Mesenchymal stem cell (in vitro differentiated cells and primary cell): ENCODE results near the gene ANKFN1.

Experiments used
- DNase-seq: peaks from one replicate; pipeline ENCODE4 v3.0.0-alpha.2; 2013
- H2AFZ ChIP-seq: one replicate; pipeline ENCODE4 v1.6.1; 2013; ENCODE audit warnings: low read depth, mild to moderate bottlenecking, control low read depth, inconsistent platforms, low read length, moderate library complexity
- H2AK5ac ChIP-seq: 2 replicates; pipeline ENCODE4 v1.6.1; 2013; ENCODE audit warnings: low read length, moderate library complexity, mild to moderate bottlenecking, inconsistent platforms; ENCODE audit not compliant: severe bottlenecking
- H2BK120ac ChIP-seq: one replicate; pipeline ENCODE4 v1.6.1; 2013; ENCODE audit warnings: low read depth, mild to moderate bottlenecking, inconsistent platforms, low read length, moderate library complexity
- H2BK12ac ChIP-seq, 2 experiments: one replicate each; pipeline ENCODE4 v1.6.1; 2013; ENCODE audit warnings: inconsistent platforms in 2 of 2, low read length in 2 of 2, mild to moderate bottlenecking in 2 of 2, moderate library complexity in 2 of 2, control low read depth in 1 of 2
- H2BK15ac ChIP-seq: one replicate; pipeline ENCODE4 v1.6.1; 2013; ENCODE audit warnings: mild to moderate bottlenecking, low read depth, inconsistent platforms; ENCODE audit not compliant: poor library complexity, severe bottlenecking
- H2BK5ac ChIP-seq: 2 replicates; pipeline ENCODE4 v1.6.1; 2013; ENCODE audit warnings: low read depth, mild to moderate bottlenecking, low read length, control low read depth, inconsistent platforms; ENCODE audit not compliant: poor library complexity, severe bottlenecking
- H3K14ac ChIP-seq, 2 experiments: one replicate each; pipeline ENCODE4 v1.6.1; 2013; ENCODE audit warnings: inconsistent platforms in 2 of 2, low read length in 2 of 2, control low read depth in 1 of 2, mild to moderate bottlenecking in 1 of 2, moderate library complexity in 1 of 2
- H3K18ac ChIP-seq, 2 experiments: one replicate each; pipeline ENCODE4 v1.6.1; 2013; ENCODE audit warnings: inconsistent platforms in 2 of 2, low read length in 2 of 2, control low read depth in 1 of 2, low read depth in 1 of 2, mild to moderate bottlenecking in 1 of 2
- H3K23ac ChIP-seq, 2 experiments: one replicate each; pipeline ENCODE4 v1.6.1; 2013; ENCODE audit warnings: inconsistent platforms in 2 of 2, low read length in 2 of 2, mild to moderate bottlenecking in 2 of 2, moderate library complexity in 2 of 2, control low read depth in 1 of 2
- H3K27ac ChIP-seq: 2 replicates; pipeline ENCODE4 v1.5.1; 2013; ENCODE audit warnings: mild to moderate bottlenecking, moderate library complexity, low read length, control low read depth, inconsistent platforms; ENCODE audit not compliant: poor library complexity, severe bottlenecking
- H3K27me3 ChIP-seq, 2 experiments: 2 replicates each; pipeline versions ENCODE4 v1.6.1 to v1.7.0; 2013; ENCODE audit warnings: low read length in 2 of 2, mild to moderate bottlenecking in 2 of 2, moderate library complexity in 2 of 2, control low read depth in 1 of 2, inconsistent platforms in 1 of 2; ENCODE audit not compliant: control insufficient read depth in 1 of 2, insufficient read depth in 1 of 2
- H3K36me3 ChIP-seq, 2 experiments: 2 replicates each; pipeline versions ENCODE4 v1.6.1 to v1.7.0; 2013; ENCODE audit warnings: low read length in 2 of 2, control low read depth in 1 of 2, inconsistent platforms in 1 of 2, low read depth in 1 of 2, mild to moderate bottlenecking in 1 of 2; ENCODE audit not compliant: insufficient read depth in 2 of 2, control insufficient read depth in 1 of 2
- H3K4ac ChIP-seq, 2 experiments: one replicate each; pipeline ENCODE4 v1.6.1; 2013; ENCODE audit warnings: inconsistent platforms in 2 of 2, low read length in 2 of 2, mild to moderate bottlenecking in 2 of 2, moderate library complexity in 2 of 2, control low read depth in 1 of 2, low read depth in 1 of 2
- H3K4me1 ChIP-seq: 2 replicates; pipeline ENCODE4 v1.6.1; 2013; ENCODE audit warnings: low read depth, low read length, control low read depth; ENCODE audit not compliant: control insufficient read depth, insufficient read depth
- H3K4me2 ChIP-seq: 2 replicates; pipeline ENCODE4 v1.6.1; 2013; ENCODE audit warnings: low read length, mild to moderate bottlenecking, inconsistent platforms; ENCODE audit not compliant: poor library complexity, severe bottlenecking
- H3K4me3 ChIP-seq, 2 experiments: 2 replicates each; pipeline versions ENCODE4 v1.5.1 to v1.7.0; 2013; ENCODE audit warnings: low read length in 2 of 2, mild to moderate bottlenecking in 2 of 2, control low read depth in 1 of 2, low read depth in 1 of 2; ENCODE audit not compliant: insufficient read depth in 1 of 2
- H3K79me1 ChIP-seq: replicated peaks from 2 replicates; pipeline ENCODE4 v1.6.1; 2013; ENCODE audit warnings: mild to moderate bottlenecking, control low read depth, low read length, inconsistent platforms; ENCODE audit not compliant: poor library complexity, severe bottlenecking
- H3K9ac ChIP-seq: 2 replicates; pipeline ENCODE4 v1.7.0; 2013; ENCODE audit warnings: mild to moderate bottlenecking, low read length, moderate library complexity
- H3K9me3 ChIP-seq: 2 replicates; pipeline ENCODE4 v1.7.0; 2013; ENCODE audit warnings: mild to moderate bottlenecking, low read length; ENCODE audit not compliant: control insufficient read depth
- H4K8ac ChIP-seq: one replicate; pipeline ENCODE4 v1.6.1; 2013; ENCODE audit warnings: inconsistent platforms, mild to moderate bottlenecking, low read length, moderate library complexity
- H4K91ac ChIP-seq: one replicate; pipeline ENCODE4 v1.6.1; 2013; ENCODE audit warnings: mild to moderate bottlenecking, low read length, inconsistent platforms
- WGBS: methylation state at CpG from one replicate; pipeline ENCODE4 v1.1.7; 2013; ENCODE audit warnings: mixed read lengths; 5-methylcytosine and 5-hydroxymethylcytosine counted together

The ANKFN1 gene

DNA sequence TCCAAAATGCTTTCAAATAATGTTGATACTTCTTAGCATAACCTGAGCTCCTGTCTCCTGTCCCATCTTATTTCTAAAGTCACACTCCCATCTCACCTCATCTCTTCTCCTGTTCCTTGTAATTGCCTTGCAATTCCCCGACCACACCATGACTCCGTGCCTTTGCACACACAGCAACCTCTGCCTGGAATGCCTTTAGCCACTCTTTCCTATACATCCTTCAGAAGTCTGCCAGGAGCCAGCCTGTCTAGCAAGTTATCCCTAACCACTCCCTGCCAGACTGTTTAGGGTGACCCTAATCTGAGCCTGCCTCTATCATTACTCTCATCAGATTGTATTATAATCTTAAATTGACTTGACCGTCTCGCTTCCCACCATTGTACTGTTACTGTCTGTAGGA lies 272.2 kb downstream of the ANKFN1 start:
- no peak overlapping the region for H3K27ac ChIP-seq
- H3K9ac ChIP-seq: no peak overlapping the region
- peaks cover 1% of the 10 kb centered on the region for H3K4me1 ChIP-seq

GRCh38 chr17:56426901-56427300 lies 273.6 kb downstream of the ANKFN1 start:
- Histone ChIP-seq H3K79me1 (no peaks in the 10 kb centered on the region), H3K9me3 (no peaks in the 10 kb centered on the region), H3K36me3 (no peaks in the 10 kb centered on the region), H3K23ac (no peak overlapping the region), H2BK15ac (no peak overlapping the region), H3K4me1 (peaks cover 1% of the 10 kb centered on the region), H3K4ac (no peak overlapping the region), H2BK120ac (no peak overlapping the region), H3K27ac (no peak overlapping the region), H4K91ac (no peak overlapping the region), H2BK12ac (no peak overlapping the region), H2AFZ (no peak overlapping the region), H3K14ac (no peak overlapping the region), H3K9ac (no peak overlapping the region), H4K8ac (no peak overlapping the region), H3K18ac (no peak overlapping the region), H3K4me3 (no peak overlapping the region), H3K27me3 (peaks cover 0 to 9% of the 10 kb centered on the region in 2 experiments), H2BK5ac (no peak overlapping the region), H2AK5ac (no peak overlapping the region), H3K4me2 (no peak overlapping the region)
- 100% methylated on average over 2 of the region's 2 CpGs for WGBS
- no peak for DNase-seq

More for the DNA sequence above, 272.2 kb downstream of the ANKFN1 start:
- Histone ChIP-seq H3K9me3 (no peaks in the 10 kb centered on the region), H2AFZ (no peak overlapping the region), H3K4me3 (no peak overlapping the region), H2BK12ac (no peak overlapping the region), H3K4ac (no peak overlapping the region), H4K8ac (no peak overlapping the region), H2BK120ac (no peak overlapping the region), H3K14ac (no peak overlapping the region), H3K4me2 (no peak overlapping the region), H3K18ac (no peak overlapping the region), H3K36me3 (no peaks in the 10 kb centered on the region), H4K91ac (no peak overlapping the region), H2BK15ac (no peak overlapping the region), H3K27me3 (peaks cover 0 to 9% of the 10 kb centered on the region in 2 experiments), H3K79me1 (no peaks in the 10 kb centered on the region), H3K23ac (no peak overlapping the region), H2BK5ac (no peak overlapping the region), H2AK5ac (no peak overlapping the region)
- DNase-seq: no peak
- 75% methylated on average over 4 of the region's 4 CpGs for WGBS

DNA sequence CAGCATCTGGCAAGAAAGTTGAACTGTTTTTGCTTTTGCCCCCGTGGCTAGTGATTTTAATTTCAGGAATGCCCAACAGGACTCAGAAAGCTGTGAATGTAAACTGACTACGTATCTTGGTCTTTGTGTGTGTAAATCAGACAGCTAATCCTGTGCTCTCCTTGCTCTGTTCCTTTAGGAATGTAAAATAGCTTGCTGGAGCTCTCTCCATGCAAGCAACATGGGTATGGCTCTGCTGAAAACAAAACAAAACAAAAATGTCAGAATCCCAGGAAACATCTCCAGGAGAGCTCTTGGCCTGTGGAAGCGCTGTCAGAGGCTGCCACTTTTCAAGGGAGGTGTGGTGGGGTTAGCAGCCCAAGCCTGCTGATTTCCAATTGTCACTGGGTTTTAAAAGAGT lies 278.5 kb downstream of the ANKFN1 start:
- H2BK120ac ChIP-seq: no peak overlapping the region
- H3K36me3 ChIP-seq: no peaks in the 10 kb centered on the region
- no peaks in the 10 kb centered on the region for H3K4me1 ChIP-seq
- H3K27ac ChIP-seq: no peak overlapping the region
- H2BK5ac ChIP-seq: no peak overlapping the region
- no peak overlapping the region for H3K9ac ChIP-seq
- H3K27me3 ChIP-seq: no peaks in the 10 kb centered on the region
- H2AK5ac ChIP-seq: no peak overlapping the region
- H2BK15ac ChIP-seq: no peak overlapping the region
- no peak overlapping the region for H3K23ac ChIP-seq
- no peak overlapping the region for H2BK12ac ChIP-seq
- H3K4ac ChIP-seq: no peak overlapping the region
- no peak overlapping the region for H4K8ac ChIP-seq
- no peak overlapping the region for H3K4me2 ChIP-seq
- H3K4me3 ChIP-seq: no peak overlapping the region
- H3K14ac ChIP-seq: no peak overlapping the region
- 52% methylated on average over 3 of the region's 3 CpGs for WGBS
- no peaks in the 10 kb centered on the region for H3K9me3 ChIP-seq
- H2AFZ ChIP-seq: no peak overlapping the region
- no peak overlapping the region for H3K18ac ChIP-seq
- peak; percentile 23 for DNase-seq
- H3K79me1 ChIP-seq: no peaks in the 10 kb centered on the region
- no peak overlapping the region for H4K91ac ChIP-seq

DNA sequence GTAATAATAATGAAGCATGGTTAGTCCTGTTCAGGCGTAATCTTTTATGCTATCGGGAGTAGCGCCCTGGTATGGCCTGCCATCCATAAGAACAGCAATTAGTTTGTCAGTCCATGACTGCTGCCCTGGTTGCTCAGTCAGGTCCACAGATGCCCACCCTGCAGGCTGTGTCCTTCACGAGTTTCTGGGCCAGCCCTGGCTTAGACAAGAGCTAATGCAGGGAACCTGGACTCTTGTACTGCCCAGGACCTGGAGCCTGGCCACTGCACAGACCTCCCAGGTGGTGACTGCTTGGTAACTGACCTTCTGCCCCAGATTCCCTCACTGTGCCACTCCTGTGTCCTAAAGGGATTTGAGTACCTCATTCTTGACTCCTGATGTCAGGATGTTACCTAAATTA lies 279.2 kb downstream of the ANKFN1 start:
- H2BK120ac ChIP-seq: no peak overlapping the region
- H3K27ac ChIP-seq: no peak overlapping the region
- H3K14ac ChIP-seq: no peak overlapping the region
- 85% methylated on average over 4 of the region's 4 CpGs for WGBS
- no peaks in the 10 kb centered on the region for H3K27me3 ChIP-seq
- no peak overlapping the region for H2AK5ac ChIP-seq
- no peak overlapping the region for H4K8ac ChIP-seq
- no peak overlapping the region for H2AFZ ChIP-seq
- H2BK12ac ChIP-seq: no peak overlapping the region
- no peak overlapping the region for H3K4me3 ChIP-seq
- DNase-seq: no peak
- H3K4ac ChIP-seq: no peak overlapping the region
- no peaks in the 10 kb centered on the region for H3K79me1 ChIP-seq
- no peak overlapping the region for H3K4me2 ChIP-seq
- no peak overlapping the region for H3K23ac ChIP-seq
- no peak overlapping the region for H3K9ac ChIP-seq
- H2BK15ac ChIP-seq: peak overlapping the region; percentile 52
- H3K36me3 ChIP-seq: no peaks in the 10 kb centered on the region
- H2BK5ac ChIP-seq: no peak overlapping the region
- no peak overlapping the region for H3K18ac ChIP-seq
- no peaks in the 10 kb centered on the region for H3K9me3 ChIP-seq
- H4K91ac ChIP-seq: peak overlapping the region; percentile 39
- no peaks in the 10 kb centered on the region for H3K4me1 ChIP-seq
